ENCODE results near the gene COASY. TPM values are rescaled to one million over a fixed set of nuclear protein-coding genes. Genes with fewer than 3 reads are reported as not detected.

The COASY gene
- total RNA-seq, 2 experiments from 2014 or later, result 42.9 to 123 TPM

- peaks cover 29% of the 10 kb centered on the region for H3K79me2 ChIP-seq (ENCODE audit: insufficient read depth, low read depth, low read length)
- no peaks in the 10 kb centered on the region for H4K20me1 ChIP-seq (ENCODE audit: insufficient read depth, low read length)
- H3K36me3 ChIP-seq (ENCODE audit: insufficient read depth, low read length), result peaks cover 41% of the 10 kb centered on the region
- TSS peak; percentile 79 for BruUV-seq (replicated peaks)
- DNase-seq (ENCODE audit: low spot score), result no peak
- ChIA-PET CTCF (ENCODE audit: unreplicated experiment) (interaction anchor here (0.6 kb wide), 1 partner anchor 16 kb away, joined by 3 read pairs; no protein-coding TSS in a partner anchor), POLR2A (no interaction called here)
- no peak for TF ChIP-seq EZH2phosphoT487 (IDR thresholded peaks at IDR 0.05; ENCODE audit: borderline replicate concordance, low read depth, low read length)
- TF ChIP-seq, protein P1, sequence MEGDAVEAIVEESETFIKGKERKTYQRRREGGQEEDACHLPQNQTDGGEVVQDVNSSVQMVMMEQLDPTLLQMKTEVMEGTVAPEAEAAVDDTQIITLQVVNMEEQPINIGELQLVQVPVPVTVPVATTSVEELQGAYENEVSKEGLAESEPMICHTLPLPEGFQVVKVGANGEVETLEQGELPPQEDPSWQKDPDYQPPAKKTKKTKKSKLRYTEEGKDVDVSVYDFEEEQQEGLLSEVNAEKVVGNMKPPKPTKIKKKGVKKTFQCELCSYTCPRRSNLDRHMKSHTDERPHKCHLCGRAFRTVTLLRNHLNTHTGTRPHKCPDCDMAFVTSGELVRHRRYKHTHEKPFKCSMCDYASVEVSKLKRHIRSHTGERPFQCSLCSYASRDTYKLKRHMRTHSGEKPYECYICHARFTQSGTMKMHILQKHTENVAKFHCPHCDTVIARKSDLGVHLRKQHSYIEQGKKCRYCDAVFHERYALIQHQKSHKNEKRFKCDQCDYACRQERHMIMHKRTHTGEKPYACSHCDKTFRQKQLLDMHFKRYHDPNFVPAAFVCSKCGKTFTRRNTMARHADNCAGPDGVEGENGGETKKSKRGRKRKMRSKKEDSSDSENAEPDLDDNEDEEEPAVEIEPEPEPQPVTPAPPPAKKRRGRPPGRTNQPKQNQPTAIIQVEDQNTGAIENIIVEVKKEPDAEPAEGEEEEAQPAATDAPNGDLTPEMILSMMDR (conservative IDR thresholded peaks at IDR 0.05; ENCODE audit: low read length), result peak; percentile 25; the same call in 1 of the 2 replicates
- H3K4me1 ChIP-seq (ENCODE audit: insufficient read depth, low read length, poor library complexity, severe bottlenecking), result peaks cover 34% of the 10 kb centered on the region
- H3K9me2 ChIP-seq (ENCODE audit: insufficient read depth, low read length), result no peaks in the 10 kb centered on the region
- peak overlapping the region; percentile 81; the same call in 1 of the 2 replicates for H2AFZ ChIP-seq (ENCODE audit: low read length)
- no peaks in the 10 kb centered on the region for H3K9me3 ChIP-seq (ENCODE audit: low read length)
- peak overlapping the region; percentile 55 for H3K27ac ChIP-seq (ENCODE audit: low read depth, low read length, poor library complexity, severe bottlenecking)
- peak overlapping the region; percentile 82 for H3K4me3 ChIP-seq (ENCODE audit: low read depth, low read length, poor library complexity, severe bottlenecking)
- intact Hi-C loops (cut with micrococcal nuclease; ENCODE audit: unreplicated experiment), result no loop called here
- peak overlapping the region; percentile 73 for H3K4me2 ChIP-seq (ENCODE audit: low read length)
These were observed 617 bp downstream of the COASY start for GRCh38 chr17:42562388-42563142.

DNA sequence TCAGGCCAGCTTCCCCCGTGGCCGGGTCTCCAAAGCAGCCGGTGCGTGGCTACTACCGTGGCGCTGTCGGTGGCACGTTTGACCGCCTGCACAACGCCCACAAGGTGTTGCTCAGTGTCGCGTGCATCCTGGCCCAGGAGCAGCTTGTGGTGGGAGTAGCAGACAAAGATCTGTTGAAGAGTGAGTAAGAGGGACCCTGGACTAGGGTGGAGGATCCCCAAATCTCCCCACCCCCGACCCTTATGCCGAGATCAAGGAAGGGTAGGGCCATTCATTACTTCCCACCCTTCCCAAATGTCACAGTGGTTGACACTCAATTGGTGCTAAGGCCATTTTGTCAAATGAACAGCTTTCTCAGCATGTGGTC is 1.2 kb downstream of the COASY start:
- peaks cover 39% of the 10 kb centered on the region for H3K4me1 ChIP-seq (ENCODE audit: insufficient read depth, low read length, poor library complexity, severe bottlenecking)
- peak overlapping the region; percentile 55 for H3K27ac ChIP-seq (ENCODE audit: low read depth, low read length, poor library complexity, severe bottlenecking)
- ChIA-PET POLR2A (interaction anchor here (1.2 kb wide), 1 partner anchor 15 kb away, joined by 3 read pairs; the partner anchor contains the start of gene PSMC3IP), CTCF (ENCODE audit: unreplicated experiment) (interaction anchor here (0.6 kb wide), 1 partner anchor 16 kb away, joined by 3 read pairs; no protein-coding TSS in a partner anchor)
- TF ChIP-seq, protein P1 (conservative IDR thresholded peaks at IDR 0.05; ENCODE audit: low read length), result no peak; the same call in 1 of the 2 replicates
- TF ChIP-seq EZH2phosphoT487 (IDR thresholded peaks at IDR 0.05; ENCODE audit: borderline replicate concordance, low read depth, low read length), result no peak
- intact Hi-C loops (cut with micrococcal nuclease; ENCODE audit: unreplicated experiment), result no loop called here
- peak overlapping the region; percentile 82 for H3K4me3 ChIP-seq (ENCODE audit: low read depth, low read length, poor library complexity, severe bottlenecking)
- DNase-seq (ENCODE audit: low spot score), result peak; percentile 55
- no peak overlapping the region for H2AFZ ChIP-seq (ENCODE audit: low read length)
- no TSS peak for BruUV-seq (replicated peaks)
- no peaks in the 10 kb centered on the region for H3K9me3 ChIP-seq (ENCODE audit: low read length)
- peaks cover 44% of the 10 kb centered on the region for H3K36me3 ChIP-seq (ENCODE audit: insufficient read depth, low read length)
- H3K9me2 ChIP-seq (ENCODE audit: insufficient read depth, low read length), result no peaks in the 10 kb centered on the region
- H3K79me2 ChIP-seq (ENCODE audit: insufficient read depth, low read depth, low read length), result peaks cover 35% of the 10 kb centered on the region
- peak overlapping the region; percentile 73 for H3K4me2 ChIP-seq (ENCODE audit: low read length)
- H4K20me1 ChIP-seq (ENCODE audit: insufficient read depth, low read length), result no peaks in the 10 kb centered on the region

DNA sequence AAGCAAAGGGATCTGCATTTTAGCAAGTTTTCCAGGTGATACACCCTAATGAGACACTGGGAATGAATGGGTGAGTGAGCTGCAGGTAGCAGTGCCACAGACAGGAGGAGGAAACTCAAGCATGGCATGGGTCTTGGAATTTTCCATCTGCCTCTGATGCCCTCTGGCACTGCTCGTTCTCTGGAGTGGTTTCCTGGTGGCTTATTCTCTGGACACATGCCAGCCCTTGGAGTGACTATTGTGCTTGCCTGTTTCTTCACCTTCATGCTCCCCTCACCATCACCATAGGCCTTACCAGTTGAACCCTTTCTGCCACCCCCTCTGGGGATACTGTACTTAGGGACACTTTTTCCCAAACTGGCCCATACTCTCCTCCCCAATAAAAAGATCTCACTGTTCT is 1.6 kb downstream of the COASY start:
- Histone ChIP-seq H2AFZ (ENCODE audit: low read length) (no peak overlapping the region), H3K79me2 (ENCODE audit: insufficient read depth, low read depth, low read length) (peaks cover 39% of the 10 kb centered on the region), H3K36me3 (ENCODE audit: insufficient read depth, low read length) (peaks cover 48% of the 10 kb centered on the region), H3K4me2 (ENCODE audit: low read length) (peak overlapping the region; percentile 73), H3K4me1 (ENCODE audit: insufficient read depth, low read length, poor library complexity, severe bottlenecking) (peaks cover 43% of the 10 kb centered on the region), H3K9me3 (ENCODE audit: low read length) (no peaks in the 10 kb centered on the region), H4K20me1 (ENCODE audit: insufficient read depth, low read length) (no peaks in the 10 kb centered on the region), H3K27ac (ENCODE audit: low read depth, low read length, poor library complexity, severe bottlenecking) (peak overlapping the region; percentile 55), H3K9me2 (ENCODE audit: insufficient read depth, low read length) (no peaks in the 10 kb centered on the region), H3K4me3 (ENCODE audit: low read depth, low read length, poor library complexity, severe bottlenecking) (peak overlapping the region; percentile 82)
- ChIA-PET POLR2A (interaction anchor here (1.2 kb wide), 1 partner anchor 14 kb away, joined by 3 read pairs; the partner anchor contains the start of gene PSMC3IP), CTCF (ENCODE audit: unreplicated experiment) (no interaction called here)
- intact Hi-C loops (cut with micrococcal nuclease; ENCODE audit: unreplicated experiment), result no loop called here
- TF ChIP-seq EZH2phosphoT487 (IDR thresholded peaks at IDR 0.05; ENCODE audit: borderline replicate concordance, low read depth, low read length), result no peak
- TF ChIP-seq, protein P1 (conservative IDR thresholded peaks at IDR 0.05; ENCODE audit: low read length), result no peak
- DNase-seq (ENCODE audit: low spot score), result no peak
- no TSS peak for BruUV-seq (replicated peaks)
